ENCODE results near the gene CNDP1.

The CNDP1 gene

DNA sequence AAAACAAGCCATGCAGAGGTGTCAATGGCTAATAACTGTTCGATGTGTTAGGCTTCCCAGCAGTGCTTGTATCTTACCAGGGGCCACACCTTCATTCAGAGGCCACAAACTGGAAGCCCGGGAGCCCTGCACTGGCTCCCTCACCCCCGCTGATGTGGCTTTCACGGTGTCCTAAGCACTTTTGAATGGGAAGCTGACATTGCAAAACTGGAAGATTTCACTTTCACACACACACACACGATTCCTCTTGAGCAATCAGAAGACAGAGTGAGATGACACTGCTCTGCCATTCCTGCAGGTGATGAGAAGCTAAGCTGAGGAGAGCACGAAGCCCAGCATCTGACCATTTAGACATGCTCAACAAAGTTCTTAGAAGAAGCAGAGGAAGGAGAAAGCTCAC is 54.7 kb downstream of the CNDP1 start:
- DNase-seq, result no peak

DNA sequence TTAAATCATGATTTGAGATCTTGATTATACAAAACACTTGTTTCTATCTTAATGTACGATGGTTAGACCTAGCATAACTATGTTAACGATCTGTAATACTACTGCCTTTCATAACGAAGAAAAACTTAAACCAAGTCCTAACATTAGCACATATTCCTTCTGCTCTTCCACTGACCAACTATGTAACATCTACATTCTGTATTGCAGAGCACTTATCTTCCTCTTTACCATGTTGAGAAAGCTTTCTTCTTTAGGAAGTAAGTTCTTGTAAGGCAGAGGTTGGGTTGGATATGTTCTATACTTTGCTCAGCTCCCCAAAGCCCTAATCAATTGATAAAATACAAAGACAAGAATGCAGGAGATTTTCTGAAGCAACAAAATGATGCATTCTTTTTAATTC is 55.5 kb downstream of the CNDP1 start:
- no peak for DNase-seq

DNA sequence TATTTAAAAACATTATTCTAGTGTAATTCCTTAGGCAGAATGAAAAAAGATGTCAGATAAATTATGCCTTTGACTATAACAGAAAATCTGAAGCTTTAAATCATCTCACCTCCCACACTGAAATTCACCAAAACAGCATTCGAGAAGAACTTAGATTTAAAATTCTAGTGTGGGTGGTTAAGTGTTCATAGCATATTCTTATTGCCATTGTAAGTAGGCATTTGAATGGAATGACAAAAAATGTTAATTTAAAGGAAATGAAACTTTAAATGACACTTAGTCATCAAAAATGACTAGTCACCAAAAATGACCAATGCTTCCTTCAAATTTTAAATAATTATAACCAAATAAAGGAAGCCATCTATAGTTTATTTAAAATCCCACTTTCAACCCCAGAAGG is 56.4 kb downstream of the CNDP1 start:
- DNase-seq, result no peak

DNA sequence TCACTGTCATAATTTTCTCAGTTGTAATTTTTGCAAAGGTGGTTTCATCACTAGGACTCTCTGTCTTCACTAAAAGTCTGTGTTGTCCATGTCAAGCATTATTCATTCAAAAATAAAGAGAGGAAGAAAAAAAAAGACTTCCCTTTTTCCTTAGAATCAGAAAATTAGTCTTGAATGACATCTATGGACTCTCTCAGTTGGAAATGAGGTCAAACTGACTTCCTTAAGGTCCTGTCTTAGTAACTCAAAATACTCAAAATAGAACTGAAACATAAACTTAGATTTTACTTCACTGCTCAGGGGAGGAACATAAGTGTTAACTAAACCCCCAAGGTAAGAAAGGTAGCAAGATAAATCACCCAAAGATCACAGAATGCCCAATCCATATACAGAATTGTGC is 61.1 kb downstream of the CNDP1 start:
- DNase-seq, result no peak

DNA sequence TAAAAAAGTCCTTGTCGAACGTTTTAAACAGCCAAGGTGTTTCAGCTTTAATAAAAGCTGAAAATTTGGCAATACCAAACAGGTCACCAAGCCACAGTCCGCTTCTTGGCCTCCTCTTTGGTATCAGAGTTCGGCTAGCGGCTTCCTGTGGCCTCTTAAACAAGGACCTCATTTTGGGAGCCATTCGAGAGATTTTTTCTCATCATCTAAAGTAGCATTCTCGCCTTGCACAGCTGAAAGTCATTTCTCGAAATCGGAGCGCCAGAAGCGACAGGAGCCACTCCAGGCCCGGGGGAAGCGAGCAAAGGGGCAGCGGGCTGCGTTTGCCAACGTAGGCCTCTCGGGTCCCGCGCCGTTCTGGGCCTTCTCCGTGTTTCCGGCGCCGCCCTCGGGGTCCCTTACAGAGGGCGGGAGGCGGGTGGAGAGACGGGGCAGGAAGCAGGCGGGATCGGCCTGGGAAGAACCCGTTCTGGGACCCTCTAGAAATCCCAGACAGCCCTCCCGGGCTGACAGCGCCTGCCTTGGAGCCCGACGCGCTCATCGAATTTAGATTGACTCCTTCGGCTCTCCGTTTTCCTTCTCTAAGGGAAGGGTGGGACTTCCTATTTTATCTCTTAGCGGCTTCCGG is 62.8 kb downstream of the CNDP1 start:
- DNase-seq, result peak; percentile 80

DNA sequence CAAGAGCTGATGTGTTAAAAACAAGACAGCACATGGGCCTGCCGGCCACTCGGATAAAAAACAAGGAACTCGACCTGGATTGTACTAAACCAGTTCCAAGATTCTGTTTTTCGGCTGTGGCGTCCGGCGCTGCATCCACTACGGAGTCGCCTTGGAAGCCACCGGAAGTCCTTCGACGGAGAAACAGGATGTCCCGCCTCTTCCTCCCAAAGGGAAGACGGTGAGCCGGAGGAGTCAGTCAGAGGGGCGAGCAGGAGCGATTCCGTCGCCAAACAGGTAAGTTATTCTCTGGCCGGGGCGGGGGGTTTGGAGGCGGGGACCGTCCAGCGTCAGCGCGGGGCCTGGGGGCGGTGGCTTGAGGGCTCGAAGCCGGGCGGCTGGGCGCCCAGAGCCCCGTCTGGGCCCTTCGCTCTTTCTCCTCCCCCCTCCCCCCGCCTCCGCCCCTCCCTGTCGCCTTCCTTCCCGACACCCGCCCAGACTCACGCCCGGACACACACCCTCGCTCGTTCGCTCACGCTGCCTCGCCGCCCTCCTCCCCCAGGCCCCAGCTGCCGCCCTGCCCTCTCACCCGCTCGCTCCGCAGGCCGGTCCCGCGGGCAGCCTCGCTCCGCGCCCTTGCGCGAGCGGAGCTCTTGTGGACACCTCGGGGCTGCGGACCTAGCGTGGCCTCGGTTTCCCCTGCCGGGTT is 63.5 kb downstream of the CNDP1 start, which contains the start of gene ZNF407:
TSS of gene ZNF407 (plus strand) at position 209 of the 688 bp plus-strand sequence. CDS start 33,150 bp downstream, outside the sequence.
- DNase-seq, result peak; percentile 86

DNA sequence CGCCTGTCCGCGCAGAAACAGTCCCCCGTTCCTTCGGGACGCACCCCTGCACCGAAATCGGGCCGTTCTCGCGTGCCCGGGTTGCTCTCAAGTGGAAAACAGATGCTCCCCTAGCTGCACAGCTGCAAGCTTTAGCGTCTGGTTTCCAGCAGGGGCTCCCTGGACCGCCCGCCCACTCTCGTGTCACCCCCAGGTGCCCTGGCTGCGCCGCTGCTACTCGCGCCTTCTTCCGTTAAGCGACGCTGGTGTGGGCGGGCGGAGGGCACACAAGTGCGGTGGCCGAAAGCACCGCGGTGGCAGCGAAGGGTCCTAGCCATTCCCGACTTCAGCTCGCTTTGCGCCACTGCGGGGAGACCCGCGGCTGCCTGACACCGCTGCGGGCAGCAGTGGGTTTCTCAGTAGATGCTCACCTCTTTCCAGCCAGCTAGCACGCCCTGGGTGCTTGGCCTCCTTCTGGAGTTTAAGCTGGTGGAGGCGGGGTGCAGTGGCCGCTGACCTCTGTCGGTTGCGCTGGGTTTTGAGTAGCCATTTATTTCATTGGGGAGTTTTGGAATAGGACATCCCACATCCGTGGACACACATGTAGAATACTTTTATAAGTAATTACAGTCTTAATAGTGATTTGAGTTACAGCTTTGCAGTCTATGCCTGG is 64.2 kb downstream of the CNDP1 start:
- peak; percentile 15 for DNase-seq

DNA sequence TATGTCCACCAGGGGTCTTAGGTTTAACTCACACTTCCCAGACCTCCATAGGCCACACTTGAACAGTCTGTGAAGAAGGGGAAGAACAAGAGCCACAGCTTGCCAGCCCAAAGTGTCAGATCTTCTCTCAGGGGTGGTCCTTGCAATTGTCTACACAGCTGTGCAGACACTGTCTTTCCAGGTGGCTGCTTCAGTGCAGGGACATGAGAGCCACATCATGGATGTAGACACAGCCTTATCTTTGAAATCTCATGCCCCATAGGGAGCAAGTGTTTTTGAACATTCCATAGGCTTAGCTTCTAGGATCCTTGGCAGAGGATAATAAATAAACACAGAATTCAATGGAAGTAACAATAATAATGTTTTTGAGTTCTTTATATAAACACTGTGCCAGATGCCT is 70.1 kb downstream of the CNDP1 start:
- DNase-seq, result no peak

DNA sequence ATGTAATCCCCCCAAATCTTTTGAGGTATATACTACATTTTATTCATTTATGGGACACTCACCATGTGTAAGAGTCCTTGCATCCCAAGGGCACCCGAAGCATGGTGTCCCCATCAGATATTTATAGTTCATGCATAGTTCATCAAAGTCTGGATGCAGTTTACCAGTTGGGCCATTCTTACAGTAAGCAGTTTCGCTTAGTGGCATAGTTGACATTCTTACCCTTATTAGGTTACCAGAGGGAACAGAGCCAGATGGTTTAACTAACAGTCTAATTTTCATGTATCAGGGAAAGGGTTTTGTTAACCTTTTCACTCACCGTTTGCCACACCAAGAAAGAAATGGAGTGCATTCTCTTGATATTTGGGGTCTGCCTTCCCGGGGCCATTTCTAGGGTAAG is 70.5 kb downstream of the CNDP1 start:
- DNase-seq, result no peak

DNA sequence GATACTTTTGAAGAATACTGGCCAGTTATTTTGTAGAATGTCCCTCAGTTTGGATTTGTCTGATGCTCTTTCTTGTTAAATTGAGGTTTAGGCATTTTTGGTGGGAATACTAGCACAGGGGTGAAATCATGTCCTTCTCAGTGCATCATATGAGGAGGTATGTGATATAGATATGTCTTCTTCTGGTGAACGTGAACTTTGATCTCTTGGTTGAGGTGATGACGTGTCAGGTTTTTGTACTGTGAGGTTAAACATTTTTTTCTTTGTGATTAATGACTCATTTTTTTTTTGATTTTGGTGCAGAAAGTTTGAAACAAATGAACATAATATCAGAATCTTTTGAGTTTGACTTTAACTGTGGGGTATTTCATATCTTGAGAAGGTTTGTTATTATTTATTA is 74.4 kb downstream of the CNDP1 start:
- DNase-seq, result no peak

DNA sequence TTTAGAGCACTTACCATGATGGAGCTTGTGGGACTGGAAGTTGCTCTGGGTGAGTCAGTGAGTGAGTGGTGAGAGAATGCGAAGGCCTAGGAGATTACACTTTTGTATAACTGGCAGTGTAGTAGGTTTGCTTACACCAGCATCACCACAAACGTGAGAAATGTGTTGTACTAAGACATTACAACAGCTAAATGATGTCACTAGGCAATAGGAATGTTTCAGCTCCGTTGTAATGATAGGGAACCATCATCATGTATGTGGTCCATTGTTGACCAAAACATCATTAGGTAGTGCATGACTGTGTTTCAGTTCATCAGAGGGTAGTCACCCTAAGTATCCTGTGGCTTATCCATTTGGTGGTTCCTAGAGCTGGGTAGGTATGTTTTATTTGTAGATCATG is 75.2 kb downstream of the CNDP1 start:
- no peak for DNase-seq

DNA sequence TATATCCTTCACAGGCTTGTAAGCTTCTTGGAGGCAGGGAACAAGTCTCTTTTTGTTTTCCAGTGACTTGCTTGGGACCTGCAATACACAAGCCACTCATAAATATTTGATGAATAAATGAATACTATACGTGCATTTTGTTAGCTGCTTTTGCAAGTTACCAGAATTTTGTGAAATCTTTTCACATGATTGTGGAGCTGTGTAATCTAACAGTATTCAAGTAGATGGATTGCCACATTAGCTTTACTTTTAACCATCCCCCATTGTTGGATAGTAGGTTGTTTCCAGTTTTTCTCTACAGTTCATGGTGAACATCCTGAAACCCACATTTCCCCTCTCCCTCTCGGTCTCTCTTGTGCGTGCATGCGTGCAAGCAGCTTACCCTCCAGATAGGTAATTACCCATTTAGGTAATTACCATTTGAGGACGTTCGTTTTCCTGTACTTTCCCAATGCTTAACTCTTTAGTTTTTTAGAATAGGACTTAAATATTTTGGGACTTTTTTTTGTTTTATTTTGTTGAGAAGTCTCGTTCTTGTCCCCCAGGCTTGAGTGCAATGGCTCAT is 75.8 kb downstream of the CNDP1 start:
- DNase-seq, result no peak

DNA sequence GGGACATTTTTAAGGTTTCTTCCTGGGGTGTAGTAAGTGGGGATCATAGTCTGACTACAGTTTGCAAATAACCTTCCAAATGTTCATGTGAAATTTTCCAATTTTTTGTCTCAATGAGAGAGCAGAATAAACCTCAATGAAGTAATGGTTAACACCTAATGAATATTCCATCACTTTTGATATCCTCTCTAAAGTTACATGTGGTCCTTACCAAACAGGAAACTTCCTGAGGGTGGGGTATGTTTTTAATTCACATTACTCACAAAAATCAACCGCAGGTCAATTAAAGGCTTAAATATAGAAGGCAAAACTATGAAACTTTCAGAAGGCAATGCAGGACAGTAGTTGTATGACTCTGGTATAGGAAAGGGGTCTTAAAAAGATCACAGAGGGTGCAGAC is 76.6 kb downstream of the CNDP1 start:
- no peak for DNase-seq

DNA sequence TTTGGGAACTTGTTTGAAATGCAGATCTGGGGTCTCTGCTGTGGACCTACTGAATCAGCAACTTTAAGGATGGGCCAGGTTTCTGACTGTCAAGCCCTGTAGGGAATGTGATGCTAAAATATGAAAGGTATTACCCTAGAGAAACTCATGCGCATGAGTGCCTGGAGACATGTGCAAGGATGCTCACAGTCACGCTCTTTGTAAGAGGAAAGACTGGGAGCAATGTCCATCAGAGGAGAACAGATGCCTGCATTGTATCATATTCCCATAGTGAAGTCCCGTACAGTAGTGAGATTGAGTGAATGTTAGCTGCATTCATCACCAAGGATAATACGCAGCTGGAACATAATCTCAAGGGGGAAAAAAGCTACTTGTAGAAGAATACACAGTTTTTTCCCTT is 77.5 kb downstream of the CNDP1 start:
- no peak for DNase-seq

DNA sequence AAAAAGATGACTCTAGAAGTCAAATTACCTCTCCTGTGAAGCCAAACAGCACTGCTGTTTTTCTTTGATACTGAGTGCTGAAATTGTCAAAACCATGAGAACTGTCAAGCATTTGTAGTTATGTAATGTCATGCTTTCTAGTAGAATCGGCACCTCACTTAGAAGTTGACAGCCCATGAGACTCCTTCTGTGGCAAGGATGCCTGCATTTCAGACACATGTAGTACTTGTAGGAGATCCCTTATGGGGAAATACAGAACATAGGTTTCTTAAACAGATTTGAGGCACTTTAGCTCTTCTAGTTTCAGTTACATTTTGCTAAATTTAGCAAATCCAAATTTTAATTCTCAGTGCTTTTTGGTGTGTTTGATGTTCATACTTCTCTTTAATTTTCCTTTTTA is 79.1 kb downstream of the CNDP1 start:
- DNase-seq, result no peak

DNA sequence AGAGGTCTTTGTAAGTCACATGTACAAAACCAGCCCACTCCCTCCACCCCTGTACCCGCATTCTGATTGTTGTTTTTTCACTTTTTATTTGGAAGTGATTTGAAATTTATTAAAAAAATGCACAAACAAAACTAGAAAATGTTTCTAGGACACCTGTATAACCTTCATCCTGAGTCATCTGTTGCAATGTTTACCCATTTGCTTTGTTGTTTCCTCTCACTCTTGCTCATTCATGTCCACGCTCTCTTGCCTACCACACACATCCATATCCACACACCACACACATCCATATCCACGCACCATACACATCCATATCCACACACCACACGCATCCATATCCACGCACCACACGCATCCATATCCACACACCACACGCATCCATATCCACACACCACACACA is 82.2 kb downstream of the CNDP1 start:
- no peak for DNase-seq

DNA sequence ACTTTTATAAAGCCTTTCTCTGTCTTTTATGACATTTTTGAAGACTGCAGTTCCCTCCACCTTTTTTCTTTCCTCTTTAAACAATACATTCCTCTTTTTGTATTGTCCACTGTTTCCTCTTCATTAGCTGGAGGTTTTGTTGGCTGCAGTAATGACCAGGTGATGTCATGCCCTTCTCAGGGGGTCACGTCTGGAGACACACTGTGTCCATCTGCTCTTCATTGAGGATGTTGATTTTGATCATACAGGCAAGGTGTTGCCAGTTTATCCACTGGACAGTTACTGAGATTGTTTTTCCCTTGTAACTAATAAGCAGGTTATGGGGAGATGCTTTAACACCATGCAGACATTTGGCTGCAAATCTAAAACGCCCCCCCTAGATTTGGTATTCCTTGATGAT is 83.2 kb downstream of the CNDP1 start:
- DNase-seq, result no peak

DNA sequence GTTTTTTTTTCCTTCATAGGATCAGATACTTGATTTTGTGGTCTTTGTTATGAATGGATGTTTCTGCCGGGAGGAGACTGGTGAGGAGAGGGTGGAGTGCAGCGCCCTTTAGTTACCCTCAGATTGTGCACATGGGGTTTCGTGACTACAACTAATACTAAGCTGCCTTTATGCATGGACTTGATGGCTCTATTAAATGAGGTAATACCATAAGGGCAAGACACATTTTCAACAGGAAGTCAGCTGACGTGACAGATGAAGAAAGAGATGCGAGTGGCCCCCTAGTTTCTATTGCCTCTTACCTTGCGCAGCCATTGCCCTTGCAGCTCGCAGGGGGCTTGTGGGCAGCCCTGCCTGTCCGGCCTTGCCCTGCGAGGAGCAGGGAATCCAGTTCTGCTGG is 87.8 kb downstream of the CNDP1 start:
- DNase-seq, result no peak

DNA sequence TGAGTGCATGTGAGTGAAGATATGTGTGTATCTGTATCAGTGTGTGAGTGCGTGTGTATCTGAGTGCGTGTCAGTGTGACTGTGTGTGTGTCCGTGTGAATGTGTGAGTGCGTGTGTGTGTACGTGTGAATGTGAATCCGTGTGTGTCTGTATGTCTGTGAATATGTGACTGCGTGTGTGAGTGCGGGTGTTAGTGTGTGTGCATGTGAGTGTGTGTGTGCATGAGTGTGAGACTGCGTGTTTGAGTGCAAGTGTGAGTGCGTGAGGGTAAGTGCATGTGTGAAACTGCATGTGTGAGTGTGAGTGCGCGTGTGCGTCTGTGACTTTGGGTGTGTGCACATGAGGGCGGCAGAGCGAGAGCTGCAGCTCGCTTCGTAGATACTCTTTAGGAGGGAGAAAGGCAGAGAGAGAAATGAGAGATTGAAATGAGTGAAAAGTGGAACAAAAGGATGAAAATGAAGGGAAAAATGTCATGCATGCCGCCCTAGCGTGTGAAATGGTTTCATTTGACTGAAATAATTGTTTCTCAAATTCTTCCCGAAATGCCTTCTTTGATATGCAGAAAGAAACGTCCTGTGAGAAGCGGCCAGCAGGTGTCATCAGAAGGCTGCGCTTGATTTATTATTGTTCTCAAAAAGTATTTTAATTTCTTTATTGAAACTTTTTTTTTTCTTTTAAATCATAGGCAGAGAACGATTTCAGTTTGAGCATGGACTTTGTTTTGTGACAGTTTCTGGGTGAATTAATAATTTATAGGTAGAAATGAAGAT is 88.9 kb downstream of the CNDP1 start:
- DNase-seq, result no peak

DNA sequence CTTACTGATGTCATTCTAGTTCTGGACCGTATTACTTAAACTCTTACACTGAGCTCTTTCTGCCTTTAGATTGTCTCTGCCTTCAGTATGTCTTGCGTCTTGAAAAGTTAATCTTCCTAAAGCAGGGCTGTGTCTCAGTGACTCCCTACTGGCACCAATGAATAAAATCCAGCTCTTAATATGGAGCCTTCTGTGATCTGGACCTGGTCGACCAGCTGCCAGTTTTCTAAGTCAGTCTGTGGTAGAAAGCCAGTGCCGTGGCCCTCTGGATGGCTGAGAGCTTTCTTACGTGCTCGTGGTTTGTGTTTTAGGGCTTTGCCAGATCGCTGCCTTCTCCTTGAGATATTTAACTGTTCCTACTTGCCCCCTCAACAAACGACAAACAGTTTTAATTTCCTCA is 90.2 kb downstream of the CNDP1 start:
- no peak for DNase-seq

DNA sequence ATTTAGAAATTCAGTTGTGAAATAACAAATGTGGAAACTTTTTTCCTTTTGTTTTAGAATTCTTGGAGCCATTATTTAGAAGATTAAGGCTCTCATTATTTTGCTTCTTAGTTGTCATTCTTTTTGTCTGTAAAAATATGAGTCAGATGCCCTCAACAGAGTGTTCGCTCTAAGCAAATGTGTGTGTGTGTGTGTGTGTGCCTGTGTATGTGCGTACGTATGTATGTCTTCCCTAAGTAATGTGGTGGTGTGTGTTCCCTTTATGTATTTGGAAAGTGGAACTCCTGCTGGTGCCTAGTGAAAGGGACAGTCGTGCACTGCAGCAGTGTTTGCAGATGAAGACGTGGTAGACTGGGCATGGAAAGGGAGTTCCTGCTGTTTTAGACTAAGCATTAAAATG is 90.9 kb downstream of the CNDP1 start:
- no peak for DNase-seq

DNA sequence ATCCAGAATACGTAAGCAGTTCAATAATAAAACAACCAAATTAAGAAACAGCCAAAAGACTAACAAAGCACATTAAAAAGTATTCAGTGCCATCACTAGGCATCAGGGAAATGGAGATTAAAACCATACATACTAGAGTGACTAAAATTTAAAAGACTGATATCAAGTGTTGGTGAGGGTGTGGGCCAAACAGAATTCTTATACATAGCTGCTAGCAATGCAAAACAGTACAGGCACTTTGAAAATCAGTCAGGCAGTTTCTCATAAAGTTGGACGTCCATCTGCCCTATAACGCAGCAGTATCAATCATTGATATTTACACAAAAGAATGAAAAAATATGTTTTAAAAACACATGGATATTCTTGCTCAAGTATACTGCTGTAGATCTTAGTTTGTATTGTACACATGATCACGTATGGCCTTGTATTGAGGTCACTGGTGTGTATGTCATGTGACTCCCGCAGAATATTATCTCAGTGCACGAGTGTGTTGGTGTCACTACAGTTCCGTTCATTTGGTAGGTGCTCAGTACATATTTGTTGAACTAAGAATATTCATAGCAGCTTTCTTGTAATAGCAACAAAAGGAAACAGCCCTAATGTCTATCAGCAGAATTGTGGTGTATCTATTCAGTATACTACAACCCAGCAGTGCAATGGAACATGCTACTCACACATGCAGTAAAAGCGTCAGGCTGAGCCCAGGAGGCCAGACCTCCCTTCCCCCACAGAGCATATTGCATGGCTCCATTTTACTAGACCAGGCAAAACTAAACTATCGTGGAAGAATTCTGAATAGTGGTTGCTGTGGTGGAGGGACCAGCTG is 92.0 kb downstream of the CNDP1 start:
- DNase-seq, result no peak
